ENCODE measurements around the gene CLSTN2.

Gene CLSTN2

GRCh38 chr3:140006331-140006730 lies 71.3 kb downstream of the CLSTN2 start:
- no peak for DNase-seq (ENCODE audit: low read depth, low spot score)

GRCh38 chr3:140007081-140007480 lies 72.1 kb downstream of the CLSTN2 start:
- DNase-seq (ENCODE audit: low read depth, low spot score) = no peak

- no peak for DNase-seq (ENCODE audit: low read depth, low spot score)
These were observed 73.2 kb downstream of the CLSTN2 start for GRCh38 chr3:140007911-140008869.

GRCh38 chr3:140010391-140010790 lies 75.4 kb downstream of the CLSTN2 start:
- no peak for DNase-seq (ENCODE audit: low read depth, low spot score)

- no peak for DNase-seq (ENCODE audit: low read depth, low spot score)
These were observed 76.1 kb downstream of the CLSTN2 start for GRCh38 chr3:140011086-140011485.

GRCh38 chr3:140011611-140012277 lies 76.8 kb downstream of the CLSTN2 start:
- no peak for DNase-seq (ENCODE audit: low read depth, low spot score)

- no peak for DNase-seq (ENCODE audit: low read depth, low spot score)
These were observed 78.2 kb downstream of the CLSTN2 start for GRCh38 chr3:140013220-140013619.

GRCh38 chr3:140014831-140015495 lies 80.0 kb downstream of the CLSTN2 start:
- no peak for DNase-seq (ENCODE audit: low read depth, low spot score)

GRCh38 chr3:140015741-140016140 lies 80.8 kb downstream of the CLSTN2 start:
- no peak for DNase-seq (ENCODE audit: low read depth, low spot score)

- no peak for DNase-seq (ENCODE audit: low read depth, low spot score)
These were observed 83.6 kb downstream of the CLSTN2 start for GRCh38 chr3:140018556-140018955.

- DNase-seq (ENCODE audit: low read depth, low spot score) = no peak
These were observed 85.0 kb downstream of the CLSTN2 start for GRCh38 chr3:140019946-140020345.

- no peak for DNase-seq (ENCODE audit: low read depth, low spot score)
These were observed 85.6 kb downstream of the CLSTN2 start for GRCh38 chr3:140020541-140020940.

- no peak for DNase-seq (ENCODE audit: low read depth, low spot score)
These were observed 86.3 kb downstream of the CLSTN2 start for GRCh38 chr3:140021269-140021668.

- DNase-seq (ENCODE audit: low read depth, low spot score) = no peak
These were observed 87.2 kb downstream of the CLSTN2 start for GRCh38 chr3:140022066-140022770.

- no peak for DNase-seq (ENCODE audit: low read depth, low spot score)
These were observed 88.9 kb downstream of the CLSTN2 start for GRCh38 chr3:140023616-140024530.

- no peak for DNase-seq (ENCODE audit: low read depth, low spot score)
These were observed 96.2 kb downstream of the CLSTN2 start for GRCh38 chr3:140031170-140031569.

- DNase-seq (ENCODE audit: low read depth, low spot score) = no peak
These were observed 99.1 kb downstream of the CLSTN2 start for GRCh38 chr3:140034058-140034457.

- no peak for DNase-seq (ENCODE audit: low read depth, low spot score)
These were observed 100.9 kb downstream of the CLSTN2 start for GRCh38 chr3:140035871-140036270.

- DNase-seq (ENCODE audit: low read depth, low spot score) = no peak
These were observed 115.4 kb downstream of the CLSTN2 start for GRCh38 chr3:140050396-140050795.
